Measurements from ENCODE around the gene PTPRE. TPM values are rescaled to one million over a fixed set of nuclear protein-coding genes. Genes with fewer than 3 reads are reported as not detected.

Gene PTPRE
- total RNA-seq, 3 donors from 2014 or later (not counting 1 experiment from before 2014, with no cell fraction given): 274 to 280 (median 275) TPM

DNA sequence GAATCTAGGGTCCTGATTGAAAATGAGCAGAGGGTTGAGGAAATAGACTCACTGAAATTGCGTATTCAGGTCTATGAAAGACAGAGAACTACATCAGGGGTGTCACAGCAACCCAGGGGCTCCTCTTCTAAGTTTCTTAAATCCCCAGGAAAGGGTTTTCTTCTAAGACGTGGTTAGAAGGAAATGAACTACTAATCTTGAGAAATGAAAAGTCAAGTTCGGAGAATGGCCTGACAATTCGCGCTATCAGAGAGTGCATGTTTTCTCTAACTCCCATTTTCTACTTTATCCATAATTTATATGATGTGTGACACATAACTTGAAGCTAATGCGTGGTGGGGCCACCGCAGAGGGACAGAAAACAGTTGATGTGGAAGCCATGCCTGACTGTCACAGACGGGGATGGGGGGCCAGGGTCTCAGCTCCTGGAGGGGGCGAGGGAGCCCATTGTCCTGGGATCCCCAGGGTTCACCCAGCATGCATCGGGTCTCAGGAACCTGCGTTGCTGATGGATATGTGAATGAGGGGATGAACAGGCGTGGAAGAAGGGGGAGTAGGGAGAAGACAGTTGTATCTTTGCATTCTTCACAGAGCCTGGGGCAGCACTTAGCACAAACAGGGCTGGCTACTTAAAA, 86.3 kb downstream of the PTPRE start:
- Mint-ChIP-seq H3K9me3 (no peaks in the 10 kb centered on the region), H3K4me1 (peaks cover 14 to 20% of the 10 kb centered on the region in 2 donors), H3K27me3 (ENCODE audit: low read depth in 2 of 2) (no peaks in the 10 kb centered on the region), H3K36me3 (no peaks in the 10 kb centered on the region), H3K4me3 (no peak overlapping the region), H3K27ac (no peak overlapping the region)
- Histone ChIP-seq H3K4me3 (ENCODE audit: low read length) (no peak overlapping the region), H3K36me3 (ENCODE audit: control insufficient read depth, insufficient read depth, low read length) (no peaks in the 10 kb centered on the region), H3K4me1 (ENCODE audit: control insufficient read depth, insufficient read depth, low read length) (peaks cover 8% of the 10 kb centered on the region), H3K27me3 (ENCODE audit: control insufficient read depth, insufficient read depth, low read length) (no peaks in the 10 kb centered on the region), H3K9me3 (ENCODE audit: control insufficient read depth, insufficient read depth, low read length) (no peaks in the 10 kb centered on the region), H3K27ac (ENCODE audit: low read length) (no peak overlapping the region)
- 81% methylated on average over 8 of the region's 12 CpGs for WGBS (ENCODE audit: insufficient coverage)
- no peak for ATAC-seq
- intact Hi-C loops (cut with micrococcal nuclease): no loop called here
- DNase-seq: no peak
- TF ChIP-seq, protein P1, sequence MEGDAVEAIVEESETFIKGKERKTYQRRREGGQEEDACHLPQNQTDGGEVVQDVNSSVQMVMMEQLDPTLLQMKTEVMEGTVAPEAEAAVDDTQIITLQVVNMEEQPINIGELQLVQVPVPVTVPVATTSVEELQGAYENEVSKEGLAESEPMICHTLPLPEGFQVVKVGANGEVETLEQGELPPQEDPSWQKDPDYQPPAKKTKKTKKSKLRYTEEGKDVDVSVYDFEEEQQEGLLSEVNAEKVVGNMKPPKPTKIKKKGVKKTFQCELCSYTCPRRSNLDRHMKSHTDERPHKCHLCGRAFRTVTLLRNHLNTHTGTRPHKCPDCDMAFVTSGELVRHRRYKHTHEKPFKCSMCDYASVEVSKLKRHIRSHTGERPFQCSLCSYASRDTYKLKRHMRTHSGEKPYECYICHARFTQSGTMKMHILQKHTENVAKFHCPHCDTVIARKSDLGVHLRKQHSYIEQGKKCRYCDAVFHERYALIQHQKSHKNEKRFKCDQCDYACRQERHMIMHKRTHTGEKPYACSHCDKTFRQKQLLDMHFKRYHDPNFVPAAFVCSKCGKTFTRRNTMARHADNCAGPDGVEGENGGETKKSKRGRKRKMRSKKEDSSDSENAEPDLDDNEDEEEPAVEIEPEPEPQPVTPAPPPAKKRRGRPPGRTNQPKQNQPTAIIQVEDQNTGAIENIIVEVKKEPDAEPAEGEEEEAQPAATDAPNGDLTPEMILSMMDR (IDR thresholded peaks at IDR 0.05): no peak

DNA sequence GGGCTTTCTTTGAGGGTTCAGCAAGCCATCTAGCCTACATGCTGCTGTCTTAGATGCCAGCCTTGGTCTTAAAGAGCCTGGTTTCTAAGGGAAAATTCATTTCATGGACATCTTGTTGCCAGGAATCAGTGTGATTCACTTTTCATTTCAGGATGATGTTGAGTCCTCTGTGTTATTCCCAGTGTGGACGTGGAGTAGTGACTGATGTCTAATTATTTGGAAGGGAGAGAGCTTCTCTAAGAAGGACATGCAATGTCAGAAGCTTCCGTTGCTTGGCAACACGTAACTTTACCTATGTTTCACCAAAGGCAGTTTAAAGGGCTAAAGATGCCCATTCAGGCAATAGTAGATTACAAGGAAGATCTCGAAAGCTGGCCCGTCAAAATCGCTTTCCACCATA, 89.0 kb downstream of the PTPRE start:
- DNase-seq (no peak), ATAC-seq (no peak)
- Mint-ChIP-seq H3K4me1 (peaks cover 7 to 11% of the 10 kb centered on the region in 2 donors), H3K27ac (no peak overlapping the region), H3K36me3 (no peaks in the 10 kb centered on the region), H3K27me3 (ENCODE audit: low read depth in 2 of 2) (peaks cover 16 to 22% of the 10 kb centered on the region in 2 donors), H3K9me3 (no peaks in the 10 kb centered on the region), H3K4me3 (no peak overlapping the region)
- H3K9me3 ChIP-seq (ENCODE audit: control insufficient read depth, insufficient read depth, low read length): no peaks in the 10 kb centered on the region
- peaks cover 8% of the 10 kb centered on the region for H3K4me1 ChIP-seq (ENCODE audit: control insufficient read depth, insufficient read depth, low read length)
- H3K27ac ChIP-seq (ENCODE audit: low read length): no peak overlapping the region
- WGBS (ENCODE audit: insufficient coverage): 88% methylated on average over 3 of the region's 6 CpGs
- H3K36me3 ChIP-seq (ENCODE audit: control insufficient read depth, insufficient read depth, low read length): no peaks in the 10 kb centered on the region
- H3K4me3 ChIP-seq (ENCODE audit: low read length): no peak overlapping the region
- TF ChIP-seq, protein P1 (IDR thresholded peaks at IDR 0.05): no peak
- H3K27me3 ChIP-seq (ENCODE audit: control insufficient read depth, insufficient read depth, low read length): no peaks in the 10 kb centered on the region
- intact Hi-C loops (cut with micrococcal nuclease): no loop called here

- Histone ChIP-seq H3K4me1 (ENCODE audit: control insufficient read depth, insufficient read depth, low read length) (peaks cover 4% of the 10 kb centered on the region), H3K36me3 (ENCODE audit: control insufficient read depth, insufficient read depth, low read length) (no peaks in the 10 kb centered on the region), H3K27ac (ENCODE audit: low read length) (no peak overlapping the region), H3K4me3 (ENCODE audit: low read length) (no peak overlapping the region), H3K27me3 (ENCODE audit: control insufficient read depth, insufficient read depth, low read length) (no peaks in the 10 kb centered on the region), H3K9me3 (ENCODE audit: control insufficient read depth, insufficient read depth, low read length) (no peaks in the 10 kb centered on the region)
- Mint-ChIP-seq H3K27me3 (ENCODE audit: low read depth in 2 of 2) (peaks cover 16 to 22% of the 10 kb centered on the region in 2 donors), H3K27ac (no peak overlapping the region), H3K4me3 (no peak overlapping the region), H3K4me1 (peaks cover under 1 to 5% of the 10 kb centered on the region in 2 donors), H3K36me3 (no peaks in the 10 kb centered on the region), H3K9me3 (no peaks in the 10 kb centered on the region)
- DNase-seq (no peak), ATAC-seq (no peak)
- TF ChIP-seq, protein P1 (IDR thresholded peaks at IDR 0.05): no peak
- WGBS (ENCODE audit: insufficient coverage): 87% methylated on average over 5 of the region's 5 CpGs
- intact Hi-C loops (cut with micrococcal nuclease): no loop called here
Observed at GRCh38 chr10:127996586-127996985, 89.7 kb downstream of the PTPRE start.

DNA sequence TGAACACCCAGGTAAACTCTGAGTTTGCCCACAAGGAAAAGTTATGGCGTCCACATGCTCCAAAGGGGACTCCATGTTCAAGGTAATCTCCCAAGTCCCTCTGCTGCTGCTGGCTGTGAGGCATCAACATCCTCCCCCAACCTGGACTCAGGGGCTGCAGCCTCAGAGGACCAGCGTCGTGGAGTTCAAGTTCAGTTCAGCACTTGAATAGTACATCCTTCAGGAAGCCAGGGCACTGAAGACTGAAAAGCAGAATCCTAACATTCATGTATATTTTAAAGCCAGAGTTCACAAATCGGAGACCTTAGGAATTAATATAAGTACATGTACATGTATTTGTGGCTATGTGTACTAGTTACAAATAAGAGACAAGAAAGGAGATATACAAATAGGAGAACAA, 90.4 kb downstream of the PTPRE start:
- Mint-ChIP-seq H3K4me1 (peaks cover 0 to 6% of the 10 kb centered on the region in 2 donors), H3K36me3 (no peaks in the 10 kb centered on the region), H3K27ac (no peak overlapping the region), H3K9me3 (no peaks in the 10 kb centered on the region), H3K4me3 (no peak overlapping the region), H3K27me3 (ENCODE audit: low read depth in 2 of 2) (peaks cover 20 to 22% of the 10 kb centered on the region in 2 donors)
- Histone ChIP-seq H3K27ac (ENCODE audit: low read length) (no peak overlapping the region), H3K36me3 (ENCODE audit: control insufficient read depth, insufficient read depth, low read length) (no peaks in the 10 kb centered on the region), H3K27me3 (ENCODE audit: control insufficient read depth, insufficient read depth, low read length) (no peaks in the 10 kb centered on the region), H3K4me1 (ENCODE audit: control insufficient read depth, insufficient read depth, low read length) (no peaks in the 10 kb centered on the region), H3K9me3 (ENCODE audit: control insufficient read depth, insufficient read depth, low read length) (no peaks in the 10 kb centered on the region), H3K4me3 (ENCODE audit: low read length) (no peak overlapping the region)
- TF ChIP-seq, protein P1 (IDR thresholded peaks at IDR 0.05): no peak
- intact Hi-C loops (cut with micrococcal nuclease): no loop called here
- DNase-seq (no peak), ATAC-seq (no peak)
- WGBS (ENCODE audit: insufficient coverage): 63% methylated on average over 3 of the region's 4 CpGs
